Astrocyte (in vitro differentiated cells and primary cell): ENCODE results near the gene SYCE1. TPM values are rescaled to one million over a fixed set of nuclear protein-coding genes. Genes with fewer than 3 reads are reported as not detected.

Experiments used
- DNase-seq: peaks from one replicate; pipeline ENCODE4 v3.0.0-alpha.2; 2010; ENCODE audit warnings: low read depth
- FAIRE-seq: peaks from 2 replicates; lab custom pipeline; 2011; peaks lifted over from hg19 to GRCh38; lab: Jason Lieb, UNC
- H2AFZ ChIP-seq: 2 replicates; pipeline ENCODE4 v1.6.0; 2012; ENCODE audit warnings: low read depth, low read length, inconsistent platforms
- H3K27ac ChIP-seq: 2 replicates; pipeline ENCODE4 v1.5.1; 2011; ENCODE audit warnings: low read depth, low read length, inconsistent platforms
- H3K27me3 ChIP-seq: 2 replicates; pipeline ENCODE4 v1.6.0; 2011; ENCODE audit warnings: low read length, inconsistent platforms; ENCODE audit not compliant: insufficient read depth
- H3K36me3 ChIP-seq: 2 replicates; pipeline ENCODE4 v1.5.1; 2011; ENCODE audit warnings: low read length, inconsistent platforms; ENCODE audit not compliant: insufficient read depth
- H3K4me1 ChIP-seq: 2 replicates; pipeline ENCODE4 v1.5.1; 2011; ENCODE audit warnings: low read length, inconsistent platforms; ENCODE audit not compliant: insufficient read depth
- H3K4me2 ChIP-seq: 2 replicates; pipeline ENCODE4 v1.6.0; 2012; ENCODE audit warnings: low read length, inconsistent platforms
- H3K4me3 ChIP-seq: 2 replicates; pipeline ENCODE4 v1.5.1; 2011; ENCODE audit warnings: low read depth, mild to moderate bottlenecking, low read length, inconsistent platforms; ENCODE audit not compliant: insufficient read depth
- H3K79me2 ChIP-seq: 2 replicates; pipeline ENCODE4 v1.6.0; 2012; ENCODE audit warnings: mild to moderate bottlenecking, low read length, inconsistent platforms; ENCODE audit not compliant: insufficient read depth
- H3K9ac ChIP-seq: 2 replicates; pipeline ENCODE4 v1.6.0; 2012; ENCODE audit warnings: mild to moderate bottlenecking, low read length, inconsistent platforms
- H3K9me3 ChIP-seq: 2 replicates; pipeline ENCODE4 v1.5.1; 2012; ENCODE audit warnings: low read depth, mild to moderate bottlenecking, low read length, inconsistent platforms; ENCODE audit not compliant: insufficient read depth
- H4K20me1 ChIP-seq: 2 replicates; pipeline ENCODE4 v1.6.0; 2012; ENCODE audit warnings: low read length, inconsistent platforms; ENCODE audit not compliant: insufficient read depth
- H3K27ac Mint-ChIP-seq: one replicate; pipeline ENCODE4 v1.8.0; 2021; ENCODE audit warnings: mild to moderate bottlenecking, mixed read lengths; ENCODE audit not compliant: unreplicated experiment
- H3K27me3 Mint-ChIP-seq: one replicate; pipeline ENCODE4 v1.8.0; 2021; ENCODE audit warnings: low read depth, mixed read lengths; ENCODE audit not compliant: unreplicated experiment
- H3K36me3 Mint-ChIP-seq: one replicate; pipeline ENCODE4 v1.8.0; 2021; ENCODE audit warnings: low read depth, mixed read lengths; ENCODE audit not compliant: unreplicated experiment
- H3K4me1 Mint-ChIP-seq: one replicate; pipeline ENCODE4 v1.8.0; 2021; ENCODE audit warnings: low read depth, mixed read lengths; ENCODE audit not compliant: unreplicated experiment
- H3K4me3 Mint-ChIP-seq: one replicate; pipeline ENCODE4 v1.8.0; 2021; ENCODE audit warnings: mild to moderate bottlenecking, moderate library complexity, mixed read lengths; ENCODE audit not compliant: unreplicated experiment
- H3K9me3 Mint-ChIP-seq: one replicate; pipeline ENCODE4 v1.8.0; 2021; ENCODE audit warnings: mild to moderate bottlenecking, mixed read lengths; ENCODE audit not compliant: unreplicated experiment
- EZH2 ChIP-seq: IDR thresholded peaks from 2 replicates; pipeline ENCODE4 v1.6.1; 2012; ENCODE audit warnings: mild to moderate bottlenecking, low read length, inconsistent platforms; ENCODE audit not compliant: insufficient read depth
- total RNA-seq: library from RNA; stranded (reverse); gene quantifications from 2 replicates; pipeline ENCODE4 v1.2.1, GENCODE V29; 2021
- TF ChIP-seq, protein P1 (sequence below): IDR thresholded peaks from 2 replicates; pipeline ENCODE4 v1.5.1; 2011; ENCODE audit warnings: low read depth, mild to moderate bottlenecking, inconsistent platforms, low read length, moderate library complexity; ENCODE audit not compliant: insufficient read depth

Gene SYCE1
- total RNA-seq, 1 donor from 2014 or later = 0.23 TPM

- no peak overlapping the region for H2AFZ ChIP-seq
- peaks cover 18% of the 10 kb centered on the region for H3K27me3 ChIP-seq
- DNase-seq (no peak), FAIRE-seq (no peak)
- H3K27ac ChIP-seq = no peak overlapping the region
- Mint-ChIP-seq H3K4me3 (no peak overlapping the region), H3K36me3 (no peaks in the 10 kb centered on the region), H3K9me3 (no peaks in the 10 kb centered on the region), H3K4me1 (no peaks in the 10 kb centered on the region), H3K27ac (no peak overlapping the region), H3K27me3 (peaks cover 38% of the 10 kb centered on the region)
- no peak overlapping the region for H3K9ac ChIP-seq
- H3K4me2 ChIP-seq = no peak overlapping the region
- peaks cover 7% of the 10 kb centered on the region for H3K9me3 ChIP-seq
- H4K20me1 ChIP-seq = no peaks in the 10 kb centered on the region
- no peaks in the 10 kb centered on the region for H3K79me2 ChIP-seq
- H3K4me3 ChIP-seq = no peak overlapping the region
- no peaks in the 10 kb centered on the region for H3K36me3 ChIP-seq
- no peak for TF ChIP-seq EZH2
- TF ChIP-seq, protein P1, sequence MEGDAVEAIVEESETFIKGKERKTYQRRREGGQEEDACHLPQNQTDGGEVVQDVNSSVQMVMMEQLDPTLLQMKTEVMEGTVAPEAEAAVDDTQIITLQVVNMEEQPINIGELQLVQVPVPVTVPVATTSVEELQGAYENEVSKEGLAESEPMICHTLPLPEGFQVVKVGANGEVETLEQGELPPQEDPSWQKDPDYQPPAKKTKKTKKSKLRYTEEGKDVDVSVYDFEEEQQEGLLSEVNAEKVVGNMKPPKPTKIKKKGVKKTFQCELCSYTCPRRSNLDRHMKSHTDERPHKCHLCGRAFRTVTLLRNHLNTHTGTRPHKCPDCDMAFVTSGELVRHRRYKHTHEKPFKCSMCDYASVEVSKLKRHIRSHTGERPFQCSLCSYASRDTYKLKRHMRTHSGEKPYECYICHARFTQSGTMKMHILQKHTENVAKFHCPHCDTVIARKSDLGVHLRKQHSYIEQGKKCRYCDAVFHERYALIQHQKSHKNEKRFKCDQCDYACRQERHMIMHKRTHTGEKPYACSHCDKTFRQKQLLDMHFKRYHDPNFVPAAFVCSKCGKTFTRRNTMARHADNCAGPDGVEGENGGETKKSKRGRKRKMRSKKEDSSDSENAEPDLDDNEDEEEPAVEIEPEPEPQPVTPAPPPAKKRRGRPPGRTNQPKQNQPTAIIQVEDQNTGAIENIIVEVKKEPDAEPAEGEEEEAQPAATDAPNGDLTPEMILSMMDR = no peak
- no peaks in the 10 kb centered on the region for H3K4me1 ChIP-seq
Measured at GRCh38 chr10:133532871-133533270, 32.5 kb downstream of the SYCE1 start.

DNA sequence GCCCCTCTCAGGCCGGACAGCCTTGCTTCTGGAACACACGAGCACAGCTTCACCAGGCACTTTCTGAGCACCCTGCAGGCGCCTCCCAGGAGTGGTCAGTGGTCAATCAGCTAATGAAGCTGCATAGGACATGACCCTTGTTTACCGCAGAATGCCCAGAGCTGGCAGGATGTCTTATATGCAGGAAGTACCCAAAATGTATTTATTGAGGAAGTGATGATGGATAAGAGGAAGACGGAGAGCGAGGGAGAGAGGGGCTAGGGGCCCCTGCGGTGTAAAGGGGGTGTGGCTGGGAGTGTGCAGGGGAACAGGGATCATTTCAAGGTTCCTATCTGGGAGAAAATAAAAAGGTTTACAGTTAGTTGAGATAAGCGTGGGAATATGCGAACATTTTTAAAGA lies 34.9 kb downstream of the SYCE1 start:
- Mint-ChIP-seq H3K27ac (no peak overlapping the region), H3K27me3 (peaks cover 42% of the 10 kb centered on the region)

DNA sequence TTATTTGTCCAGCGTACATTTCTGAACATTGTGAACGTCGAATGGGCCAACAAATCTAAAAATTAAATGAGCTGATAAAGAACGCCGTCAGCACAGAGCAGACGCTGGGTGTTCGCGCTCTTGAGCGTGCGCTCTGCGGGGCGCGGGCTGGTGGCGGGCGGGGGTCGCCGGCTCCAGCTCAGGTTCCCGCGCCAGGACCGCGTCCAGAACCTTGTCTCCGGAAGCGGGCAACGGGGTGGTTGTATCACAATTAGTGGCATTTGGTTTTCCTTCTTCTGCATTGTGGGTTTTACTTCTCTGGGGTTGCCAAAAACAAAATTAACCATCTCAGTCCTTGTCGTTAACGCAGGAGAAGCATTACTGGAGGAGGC lies 35.8 kb downstream of the SYCE1 start:
- Mint-ChIP-seq H3K27ac (no peak overlapping the region), H3K9me3 (no peaks in the 10 kb centered on the region), H3K36me3 (no peaks in the 10 kb centered on the region), H3K4me1 (no peaks in the 10 kb centered on the region), H3K4me3 (peak overlapping the region; percentile 82), H3K27me3 (peaks cover 48% of the 10 kb centered on the region)
- Histone ChIP-seq H3K27ac (no peak overlapping the region), H3K36me3 (no peaks in the 10 kb centered on the region), H3K4me3 (no peak overlapping the region), H3K79me2 (no peaks in the 10 kb centered on the region), H3K9ac (no peak overlapping the region), H2AFZ (no peak overlapping the region), H3K4me2 (peak overlapping the region; percentile 60), H3K4me1 (no peaks in the 10 kb centered on the region), H3K9me3 (peaks cover 7% of the 10 kb centered on the region), H4K20me1 (no peaks in the 10 kb centered on the region), H3K27me3 (peaks cover 22% of the 10 kb centered on the region)
- DNase-seq = no peak
- no peak for FAIRE-seq
- TF ChIP-seq, protein P1 = no peak
- TF ChIP-seq EZH2 = peak; percentile 12

More for the DNA sequence above, 34.9 kb downstream of the SYCE1 start:
- no peaks in the 10 kb centered on the region for H3K79me2 ChIP-seq
- TF ChIP-seq, protein P1 = no peak
- no peak for TF ChIP-seq EZH2
- H3K4me1 ChIP-seq = no peaks in the 10 kb centered on the region
- no peak overlapping the region for H3K4me2 ChIP-seq
- no peak overlapping the region for H3K27ac ChIP-seq
- peaks cover 7% of the 10 kb centered on the region for H3K9me3 ChIP-seq
- no peaks in the 10 kb centered on the region for H3K36me3 Mint-ChIP-seq
- H3K4me3 ChIP-seq = no peak overlapping the region
- no peak overlapping the region for H3K9ac ChIP-seq
- H2AFZ ChIP-seq = no peak overlapping the region
- H3K27me3 ChIP-seq = peaks cover 22% of the 10 kb centered on the region
- DNase-seq = no peak
- H4K20me1 ChIP-seq = no peaks in the 10 kb centered on the region
- no peaks in the 10 kb centered on the region for H3K4me1 Mint-ChIP-seq
- H3K9me3 Mint-ChIP-seq = no peaks in the 10 kb centered on the region
- H3K36me3 ChIP-seq = no peaks in the 10 kb centered on the region
- no peak for FAIRE-seq
- H3K4me3 Mint-ChIP-seq = no peak overlapping the region
